GM12874 (cell line): Measurements from ENCODE around the gene DCDC1.

ENCODE experiments used
- TF ChIP-seq, protein P1 (sequence below): IDR thresholded peaks from 2 replicates; pipeline ENCODE4 v1.5.1; 2011; ENCODE audit warnings: low read depth, mild to moderate bottlenecking, control low read depth, low read length, moderate library complexity; ENCODE audit not compliant: insufficient read depth

The DCDC1 gene

DNA sequence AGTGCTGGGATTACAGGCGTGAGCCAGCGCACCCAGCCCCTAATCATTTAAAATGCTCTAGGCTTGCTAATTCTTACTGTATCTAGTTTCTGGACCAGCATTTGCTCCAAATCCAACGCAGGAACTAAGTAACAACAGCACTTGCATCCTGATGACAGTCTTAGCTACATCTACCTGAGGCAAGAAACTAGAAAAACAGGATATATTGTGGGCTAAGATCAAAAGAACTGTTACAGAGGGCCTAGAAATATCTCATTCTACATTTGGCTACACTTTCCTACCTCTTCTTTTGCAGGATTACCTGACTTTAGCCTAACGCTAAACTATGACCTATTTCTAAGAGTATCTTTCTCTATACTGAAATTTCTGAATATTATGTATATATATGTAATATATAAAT is 7.8 kb downstream of the DCDC1 start:
- TF ChIP-seq, protein P1, sequence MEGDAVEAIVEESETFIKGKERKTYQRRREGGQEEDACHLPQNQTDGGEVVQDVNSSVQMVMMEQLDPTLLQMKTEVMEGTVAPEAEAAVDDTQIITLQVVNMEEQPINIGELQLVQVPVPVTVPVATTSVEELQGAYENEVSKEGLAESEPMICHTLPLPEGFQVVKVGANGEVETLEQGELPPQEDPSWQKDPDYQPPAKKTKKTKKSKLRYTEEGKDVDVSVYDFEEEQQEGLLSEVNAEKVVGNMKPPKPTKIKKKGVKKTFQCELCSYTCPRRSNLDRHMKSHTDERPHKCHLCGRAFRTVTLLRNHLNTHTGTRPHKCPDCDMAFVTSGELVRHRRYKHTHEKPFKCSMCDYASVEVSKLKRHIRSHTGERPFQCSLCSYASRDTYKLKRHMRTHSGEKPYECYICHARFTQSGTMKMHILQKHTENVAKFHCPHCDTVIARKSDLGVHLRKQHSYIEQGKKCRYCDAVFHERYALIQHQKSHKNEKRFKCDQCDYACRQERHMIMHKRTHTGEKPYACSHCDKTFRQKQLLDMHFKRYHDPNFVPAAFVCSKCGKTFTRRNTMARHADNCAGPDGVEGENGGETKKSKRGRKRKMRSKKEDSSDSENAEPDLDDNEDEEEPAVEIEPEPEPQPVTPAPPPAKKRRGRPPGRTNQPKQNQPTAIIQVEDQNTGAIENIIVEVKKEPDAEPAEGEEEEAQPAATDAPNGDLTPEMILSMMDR, result no peak

DNA sequence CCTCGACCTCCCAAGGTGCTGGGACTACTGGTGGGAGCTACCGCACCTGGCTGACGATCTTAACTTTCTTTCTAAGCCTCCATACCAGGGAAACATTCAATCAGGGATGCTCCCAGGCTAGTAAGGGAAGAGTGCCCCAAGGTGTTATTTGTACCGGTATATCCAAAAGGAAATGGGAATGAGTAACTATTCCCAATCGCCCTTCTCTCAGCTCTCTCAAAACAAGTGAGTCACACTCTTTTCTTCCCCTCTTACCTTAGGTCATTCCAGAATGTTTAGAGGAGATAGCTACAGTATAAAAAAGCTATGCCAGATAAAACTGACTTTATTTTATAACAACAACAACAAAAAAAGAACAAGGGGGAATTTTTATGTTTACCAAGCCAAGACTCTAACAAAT is 13.7 kb downstream of the DCDC1 start:
- TF ChIP-seq, protein P1, result no peak

DNA sequence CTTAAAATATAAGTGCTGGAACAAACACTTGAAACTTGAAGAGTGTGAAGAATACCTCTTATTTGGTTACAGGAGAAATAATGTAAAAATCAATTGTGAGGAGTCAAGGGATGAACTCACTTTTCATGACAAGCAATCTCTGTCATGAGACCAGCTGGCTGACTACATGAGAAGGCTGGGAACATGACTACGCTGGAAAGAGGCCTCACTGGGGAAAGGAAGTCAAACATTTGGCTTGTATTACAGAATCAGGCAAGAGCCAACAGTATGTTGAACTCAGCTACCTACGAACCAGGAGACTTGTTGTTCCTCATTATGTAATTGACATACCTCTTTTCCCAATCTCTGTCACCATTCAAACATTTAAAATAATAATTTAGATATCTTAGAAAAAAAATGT is 14.4 kb downstream of the DCDC1 start:
- TF ChIP-seq, protein P1, result no peak

DNA sequence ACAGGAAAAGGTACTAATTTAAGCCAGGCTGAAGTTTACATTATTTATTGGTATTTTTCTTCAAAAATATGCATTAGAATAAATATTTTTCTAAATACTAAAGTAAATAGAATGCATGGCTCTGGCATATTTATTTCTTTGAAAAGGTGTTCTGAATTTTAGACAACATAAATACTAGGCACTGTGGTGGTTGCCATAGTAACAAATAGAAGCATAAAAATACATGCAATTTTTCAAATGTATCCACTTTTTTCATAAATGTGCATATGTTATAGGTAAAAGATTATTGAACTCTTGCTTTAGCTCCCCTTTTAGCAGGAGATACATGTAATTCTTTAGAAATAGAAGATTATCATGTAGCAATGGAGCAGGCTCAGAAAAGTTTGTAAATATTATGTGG is 18.4 kb downstream of the DCDC1 start:
- TF ChIP-seq, protein P1, result no peak

DNA sequence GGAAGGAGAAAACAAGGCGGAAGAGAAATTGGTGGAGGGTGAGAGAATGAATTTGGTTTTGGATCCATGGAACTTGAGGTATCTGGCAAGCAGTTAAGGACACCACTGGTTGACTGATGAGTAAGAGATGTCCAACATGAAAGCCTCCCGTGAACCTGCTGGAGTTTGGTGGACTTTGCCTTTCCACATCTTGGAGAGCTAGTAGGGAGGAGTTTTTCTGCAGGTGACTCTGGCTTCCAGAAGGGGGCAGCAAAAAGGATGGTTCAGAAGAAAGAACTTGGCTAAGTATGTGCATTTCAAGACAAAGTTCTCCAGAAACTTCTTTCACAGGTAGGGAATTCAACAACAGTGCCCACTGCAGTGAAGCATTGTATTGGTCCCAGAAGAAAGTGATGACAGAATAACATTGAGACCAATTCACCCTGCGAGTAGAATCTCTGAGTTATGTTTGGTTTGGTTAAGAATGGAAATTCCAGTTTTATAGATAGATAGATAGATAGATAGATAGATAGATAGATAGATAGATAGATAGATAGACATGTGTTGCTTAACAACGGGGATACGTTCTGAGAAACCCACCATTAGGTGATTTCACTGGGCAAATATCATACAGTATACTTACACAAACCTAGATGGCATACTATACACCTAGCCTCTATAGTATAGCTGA is 28.5 kb downstream of the DCDC1 start:
- TF ChIP-seq, protein P1, result peak; percentile 69

DNA sequence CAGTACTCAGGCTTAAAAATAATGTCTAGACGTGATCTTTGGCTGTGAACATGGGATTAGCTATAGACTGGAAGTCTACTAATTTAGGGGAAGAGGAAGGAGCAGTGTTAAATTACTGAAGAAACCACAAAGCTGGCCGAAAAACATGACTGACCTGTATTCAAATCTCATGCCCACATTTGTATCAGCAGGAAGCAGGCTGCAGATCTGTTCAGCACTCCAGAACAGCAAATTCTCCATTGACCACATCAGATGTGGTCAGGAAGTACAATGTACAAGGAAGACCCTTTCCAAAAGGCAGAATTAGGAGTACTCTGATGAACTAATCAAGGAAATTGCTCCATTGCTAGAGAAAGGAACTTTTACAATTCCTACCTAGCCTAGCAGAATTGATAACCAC is 31.7 kb downstream of the DCDC1 start:
- TF ChIP-seq, protein P1, result no peak

DNA sequence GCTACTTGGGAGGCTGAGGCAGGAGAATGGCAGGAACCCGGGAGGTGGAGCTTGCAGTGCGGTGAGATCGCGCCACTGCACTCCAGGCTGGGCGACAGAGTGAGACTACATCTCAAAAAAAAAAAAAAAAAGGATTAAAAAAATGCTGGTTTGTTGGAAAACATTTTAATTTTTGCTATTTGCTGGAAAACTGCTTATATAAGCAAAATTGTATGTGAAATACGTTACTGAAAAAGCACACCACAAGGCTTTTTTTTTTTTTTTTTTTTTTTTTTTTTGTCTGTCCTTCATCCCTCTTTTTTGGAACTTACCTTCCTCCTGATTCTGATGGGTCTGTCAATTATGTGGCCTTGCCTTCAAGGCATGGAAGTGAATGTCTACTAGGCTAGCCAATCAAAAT is 40.8 kb downstream of the DCDC1 start:
- TF ChIP-seq, protein P1, result no peak

DNA sequence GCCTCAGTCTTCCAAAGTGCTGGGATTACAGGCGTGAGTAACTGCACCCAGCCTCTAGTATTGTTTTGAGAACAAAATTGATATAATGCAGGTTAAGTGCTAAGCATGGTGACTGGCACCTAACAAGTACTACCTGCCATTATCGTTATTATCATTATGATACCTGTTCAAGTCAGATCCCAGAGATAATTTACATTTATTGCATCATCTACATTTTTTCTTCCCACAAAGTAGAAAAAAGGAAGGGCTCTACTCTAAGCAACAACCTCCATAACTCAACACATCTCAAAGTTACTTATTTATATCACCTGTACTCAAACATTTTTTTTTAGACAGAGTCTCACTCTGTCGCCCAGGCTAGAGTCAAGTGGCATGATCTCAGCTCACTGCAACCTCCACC is 42.1 kb downstream of the DCDC1 start:
- TF ChIP-seq, protein P1, result no peak
